Liver (tissue), 9 donors: Measurements from ENCODE around the gene TTC22. TPM values are rescaled to one million over a fixed set of nuclear protein-coding genes. Genes with fewer than 3 reads are reported as not detected.

Experiments
- DNase-seq: peaks from one replicate; pipeline ENCODE4 v3.0.0-alpha.2; 2017; ENCODE audit warnings: low spot score
- H3K27ac ChIP-seq, 2 donors: one replicate each; pipeline ENCODE4 v1.7.0; 2013; ENCODE audit warnings: inconsistent platforms in 2 of 2, low read length in 2 of 2, control low read depth in 1 of 2, low read depth in 1 of 2, mild to moderate bottlenecking in 1 of 2
- H3K27me3 ChIP-seq, 4 donors: one replicate each; pipeline versions ENCODE4 v1.6.1 to v1.7.0; 2013; ENCODE audit warnings: low read length in 3 of 4, inconsistent platforms in 1 of 4, mild to moderate bottlenecking in 1 of 4, moderate library complexity in 1 of 4; ENCODE audit not compliant: control insufficient read depth in 4 of 4, insufficient read depth in 4 of 4
- H3K36me3 ChIP-seq, 4 donors: one replicate each; pipeline versions ENCODE4 v1.6.1 to v1.7.0; 2013; ENCODE audit warnings: low read length in 3 of 4, mild to moderate bottlenecking in 3 of 4, low read depth in 1 of 4, moderate library complexity in 1 of 4; ENCODE audit not compliant: control insufficient read depth in 4 of 4, insufficient read depth in 3 of 4
- H3K4me1 ChIP-seq, 4 donors: one replicate each; pipeline versions ENCODE4 v1.6.1 to v1.7.0; 2013; ENCODE audit warnings: low read length in 3 of 4, mild to moderate bottlenecking in 3 of 4, moderate library complexity in 1 of 4; ENCODE audit not compliant: control insufficient read depth in 4 of 4, insufficient read depth in 4 of 4
- H3K4me3 ChIP-seq, 3 donors: one replicate each; pipeline versions ENCODE4 v1.6.1 to v1.7.0; 2013; ENCODE audit warnings: low read length in 3 of 3, control low read depth in 1 of 3, low read depth in 1 of 3, mild to moderate bottlenecking in 1 of 3
- H3K9ac ChIP-seq, 2 donors: one replicate each; pipeline ENCODE4 v1.7.0; 2013; ENCODE audit warnings: low read length in 2 of 2, mild to moderate bottlenecking in 2 of 2, moderate library complexity in 2 of 2, control low read depth in 1 of 2, low read depth in 1 of 2
- H3K9me3 ChIP-seq, 4 donors: one replicate each; pipeline versions ENCODE4 v1.6.1 to v1.7.0; 2013; ENCODE audit warnings: low read length in 3 of 4; ENCODE audit not compliant: control insufficient read depth in 4 of 4
- ATF3 ChIP-seq: IDR thresholded peaks from 2 replicates; pipeline ENCODE4 v1.6.1; 2016; ENCODE audit warnings: antibody characterized with exemption
- CTCF ChIP-seq: fragments of 150-350 bp; IDR thresholded peaks from 2 replicates; pipeline ENCODE4 v1.5.1; 2017; ENCODE audit warnings: improper control_type of control experiment, low read depth, low read length; ENCODE audit not compliant: missing input control
- EGR1 ChIP-seq, 2 donors: IDR thresholded peaks; 2 replicates each; pipeline ENCODE4 v1.6.1; 2016 to 2018; ENCODE audit warnings: antibody characterized with exemption in 2 of 2, low read depth in 2 of 2
- FOXA1 ChIP-seq: IDR thresholded peaks from 2 replicates; pipeline ENCODE4 v1.6.1; 2016; ENCODE audit warnings: antibody characterized with exemption
- FOXA2 ChIP-seq: IDR thresholded peaks from 2 replicates; pipeline ENCODE4 v1.6.1; 2016; ENCODE audit warnings: antibody characterized with exemption
- GABPA ChIP-seq, 2 donors: IDR thresholded peaks in 1 of 2; conservative IDR thresholded peaks in 1 of 2; 2 replicates each; pipeline ENCODE4 v1.6.1; 2016; ENCODE audit warnings: antibody characterized with exemption in 2 of 2, mild to moderate bottlenecking in 1 of 2, moderate library complexity in 1 of 2
- HNF4A ChIP-seq, 2 donors: conservative IDR thresholded peaks; 2 replicates each; pipeline ENCODE4 v1.6.1; 2016; ENCODE audit warnings: antibody characterized with exemption in 2 of 2, mild to moderate bottlenecking in 2 of 2
- HNF4G ChIP-seq: IDR thresholded peaks from 2 replicates; pipeline ENCODE4 v1.6.1; 2016; ENCODE audit warnings: antibody characterized with exemption
- RAD21 ChIP-seq, 2 donors: IDR thresholded peaks; 2 replicates each; pipeline ENCODE4 v1.6.1; 2016; ENCODE audit warnings: antibody characterized with exemption in 2 of 2, mild to moderate bottlenecking in 2 of 2
- REST ChIP-seq: IDR thresholded peaks from 2 replicates; pipeline ENCODE4 v1.6.1; 2016; ENCODE audit warnings: antibody characterized with exemption, mild to moderate bottlenecking
- RXRA ChIP-seq, 2 donors: IDR thresholded peaks; 2 replicates each; pipeline ENCODE4 v1.6.1; 2017 to 2018; ENCODE audit warnings: antibody characterized with exemption in 2 of 2, mild to moderate bottlenecking in 1 of 2
- YY1 ChIP-seq: IDR thresholded peaks from 2 replicates; pipeline ENCODE4 v1.6.1; 2016; ENCODE audit warnings: antibody characterized with exemption, mild to moderate bottlenecking
- ZBTB33 ChIP-seq: IDR thresholded peaks from 2 replicates; pipeline ENCODE4 v1.6.1; 2016; ENCODE audit warnings: antibody characterized with exemption
- WGBS: extraction: QIAGEN DNeasy Blood & Tissue Kit; methylation state at CpG from one replicate; pipeline ENCODE4 v1.1.7; 2013; 5-methylcytosine and 5-hydroxymethylcytosine counted together
- polyA plus RNA-seq, 2 donors: library from polyadenylated mRNA; stranded (reverse) in 1 of 2; unstranded in 1 of 2; fragments of 200-250 nt in 1 of 2; fragments of >200 nt in 1 of 2; fragmentation: Nextera tagmentation in 1 of 2; extraction: Ambion mirVana in 1 of 2; gene quantifications; one replicate each; pipeline versions ENCODE4 v1.2.1 to v1.2.3, GENCODE V29; 2013 to 2015
- total RNA-seq, 2 donors: library from RNA; depleted of rRNA; stranded (reverse); fragments of >200 nt; gene quantifications; one replicate each; pipeline ENCODE4 v1.2.3, GENCODE V29; 2014
- donor health status: healthy.
- donor health status: healthy.
- donor health status: healthy.
- donor health status: healthy.
- donor health status: healthy.

TTC22 gene
- total and polyA plus RNA-seq, 4 donors = 0.96 to 3.5 (median 2.3) TPM

- TF ChIP-seq CTCF = no peak
Observed at GRCh38 chr1:54846716-54847284, 45.7 kb upstream of the TTC22 start (continued).

- no peaks in the 10 kb centered on the region for H3K9me3 ChIP-seq
- TF ChIP-seq EGR1 (IDR thresholded peaks at IDR 0.05; ENCODE audit: low read depth in 2 of 2) (no peak), REST (no peak), ATF3 (no peak), HNF4G (no peak), FOXA1 (no peak), RXRA (IDR thresholded peaks at IDR 0.05) (no peak), FOXA2 (no peak), YY1 (no peak), CTCF (no peak), RAD21 (IDR thresholded peaks at IDR 0.05) (no peak), GABPA (IDR thresholded peaks at IDR 0.05 in 1 of 2, conservative IDR thresholded peaks at IDR 0.05 in 1 of 2) (no peak), ZBTB33 (no peak), HNF4A (conservative IDR thresholded peaks at IDR 0.05) (no peak)
- H3K36me3 ChIP-seq = peaks cover 8 to 40% (median 35%) of the 10 kb centered on the region in 4 donors
- no peaks in the 10 kb centered on the region for H3K27me3 ChIP-seq
- peaks cover 0 to under 1% (median 0%) of the 10 kb centered on the region in 4 donors for H3K4me1 ChIP-seq
- no peak overlapping the region for H3K4me3 ChIP-seq
- no peak for DNase-seq
- 92% methylated on average over 3 of the region's 3 CpGs for WGBS
- H3K27ac ChIP-seq = no peak overlapping the region
- no peak overlapping the region for H3K9ac ChIP-seq
Observed at GRCh38 chr1:54846301-54846700, 45.2 kb upstream of the TTC22 start.
